HepG2 (cell line): Measurements from ENCODE around the gene PHKG2.

Experiments
- JUNB ChIP-seq: sonication (generic); formaldehyde crosslinking; IDR thresholded peaks from 2 replicates; pipeline ENCODE4 v1.8.0; 2022; ENCODE audit warnings: missing genetic modification reagents, mild to moderate bottlenecking, borderline replicate concordance
- ZNF280D ChIP-seq: sonication (generic); formaldehyde crosslinking; IDR thresholded peaks from 2 replicates; pipeline ENCODE4 v1.5.1; 2020; ENCODE audit warnings: mild to moderate bottlenecking, missing genetic modification reagents
- ZNF766 ChIP-seq: sonication (generic); formaldehyde crosslinking; IDR thresholded peaks from 2 replicates; pipeline ENCODE4 v1.5.0; 2020; ENCODE audit warnings: missing genetic modification reagents, borderline replicate concordance

- no peak for TF ChIP-seq ZNF766 (CRISPR knock-in tag)
- no peak for TF ChIP-seq ZNF280D
- no peak for TF ChIP-seq JUNB (CRISPR knock-in tag)
Observed at GRCh38 chr16:30720086-30720485, 28.1 kb upstream of the PHKG2 start.
